Measurements from ENCODE around the gene TMEM245.

Gene TMEM245

DNA sequence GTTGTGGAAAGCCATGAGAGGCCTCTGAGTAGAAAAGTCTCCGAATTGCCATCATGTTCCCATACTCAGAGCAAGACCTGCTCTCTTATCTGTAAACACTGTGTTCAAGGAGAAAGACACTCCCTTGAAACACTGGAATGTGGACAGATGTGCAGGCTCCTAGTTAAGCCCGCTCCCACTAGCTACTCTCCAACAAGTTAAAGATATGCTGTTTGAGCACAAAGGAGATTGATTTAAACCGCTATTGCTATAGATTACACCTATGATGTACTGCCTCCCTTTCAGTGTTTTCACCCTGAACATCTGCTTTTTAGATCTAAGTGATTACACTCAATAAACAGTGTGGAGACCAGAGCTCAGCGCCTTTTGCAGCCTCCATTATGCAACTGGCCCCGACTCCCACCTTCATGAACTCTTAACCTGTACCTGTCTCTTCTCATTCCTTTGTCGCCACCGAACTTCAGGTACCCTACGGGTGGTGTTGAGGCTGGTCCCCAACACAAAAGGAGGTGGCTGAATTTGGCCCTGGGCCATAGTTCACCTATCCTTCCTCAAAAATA is 47.5 kb downstream of the TMEM245 start:
- H3K27ac ChIP-seq = no peak overlapping the region
- no peaks in the 10 kb centered on the region for H3K9me3 ChIP-seq
- H3K27me3 ChIP-seq = no peaks in the 10 kb centered on the region
- peaks cover 27% of the 10 kb centered on the region for H3K36me3 ChIP-seq
- no peaks in the 10 kb centered on the region for H3K4me1 ChIP-seq (ENCODE audit: control insufficient read depth in 1 of 2, insufficient read depth in 1 of 2, low read depth in 1 of 2, low read length in 1 of 2)
- no peak overlapping the region for H3K4me3 ChIP-seq (ENCODE audit: low read depth in 1 of 2, low read length in 1 of 2)
- TF ChIP-seq, protein P1, sequence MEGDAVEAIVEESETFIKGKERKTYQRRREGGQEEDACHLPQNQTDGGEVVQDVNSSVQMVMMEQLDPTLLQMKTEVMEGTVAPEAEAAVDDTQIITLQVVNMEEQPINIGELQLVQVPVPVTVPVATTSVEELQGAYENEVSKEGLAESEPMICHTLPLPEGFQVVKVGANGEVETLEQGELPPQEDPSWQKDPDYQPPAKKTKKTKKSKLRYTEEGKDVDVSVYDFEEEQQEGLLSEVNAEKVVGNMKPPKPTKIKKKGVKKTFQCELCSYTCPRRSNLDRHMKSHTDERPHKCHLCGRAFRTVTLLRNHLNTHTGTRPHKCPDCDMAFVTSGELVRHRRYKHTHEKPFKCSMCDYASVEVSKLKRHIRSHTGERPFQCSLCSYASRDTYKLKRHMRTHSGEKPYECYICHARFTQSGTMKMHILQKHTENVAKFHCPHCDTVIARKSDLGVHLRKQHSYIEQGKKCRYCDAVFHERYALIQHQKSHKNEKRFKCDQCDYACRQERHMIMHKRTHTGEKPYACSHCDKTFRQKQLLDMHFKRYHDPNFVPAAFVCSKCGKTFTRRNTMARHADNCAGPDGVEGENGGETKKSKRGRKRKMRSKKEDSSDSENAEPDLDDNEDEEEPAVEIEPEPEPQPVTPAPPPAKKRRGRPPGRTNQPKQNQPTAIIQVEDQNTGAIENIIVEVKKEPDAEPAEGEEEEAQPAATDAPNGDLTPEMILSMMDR (IDR thresholded peaks at IDR 0.05) = no peak

DNA sequence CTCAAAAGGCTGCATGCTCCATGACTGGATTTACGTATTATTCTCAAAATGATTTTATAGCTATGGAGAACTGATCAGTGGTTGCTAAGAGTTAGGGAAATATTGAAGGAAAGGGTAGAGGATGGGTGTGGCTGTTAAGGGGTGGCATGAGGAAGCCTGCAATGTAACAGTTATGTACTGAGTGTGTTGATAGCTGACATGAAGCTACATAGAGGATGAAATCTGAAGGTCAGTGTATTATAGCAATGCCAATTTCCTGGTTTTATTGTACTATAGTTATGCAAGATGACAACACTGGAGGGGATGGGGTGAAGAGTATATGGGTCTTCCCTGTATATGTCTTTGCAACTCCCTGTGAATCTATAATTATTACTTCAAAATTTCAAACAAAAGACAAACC is 51.0 kb downstream of the TMEM245 start:
- Histone ChIP-seq H3K27me3 (no peaks in the 10 kb centered on the region), H3K36me3 (peaks cover 53% of the 10 kb centered on the region), H3K4me3 (ENCODE audit: low read depth in 1 of 2, low read length in 1 of 2) (no peak overlapping the region)

DNA sequence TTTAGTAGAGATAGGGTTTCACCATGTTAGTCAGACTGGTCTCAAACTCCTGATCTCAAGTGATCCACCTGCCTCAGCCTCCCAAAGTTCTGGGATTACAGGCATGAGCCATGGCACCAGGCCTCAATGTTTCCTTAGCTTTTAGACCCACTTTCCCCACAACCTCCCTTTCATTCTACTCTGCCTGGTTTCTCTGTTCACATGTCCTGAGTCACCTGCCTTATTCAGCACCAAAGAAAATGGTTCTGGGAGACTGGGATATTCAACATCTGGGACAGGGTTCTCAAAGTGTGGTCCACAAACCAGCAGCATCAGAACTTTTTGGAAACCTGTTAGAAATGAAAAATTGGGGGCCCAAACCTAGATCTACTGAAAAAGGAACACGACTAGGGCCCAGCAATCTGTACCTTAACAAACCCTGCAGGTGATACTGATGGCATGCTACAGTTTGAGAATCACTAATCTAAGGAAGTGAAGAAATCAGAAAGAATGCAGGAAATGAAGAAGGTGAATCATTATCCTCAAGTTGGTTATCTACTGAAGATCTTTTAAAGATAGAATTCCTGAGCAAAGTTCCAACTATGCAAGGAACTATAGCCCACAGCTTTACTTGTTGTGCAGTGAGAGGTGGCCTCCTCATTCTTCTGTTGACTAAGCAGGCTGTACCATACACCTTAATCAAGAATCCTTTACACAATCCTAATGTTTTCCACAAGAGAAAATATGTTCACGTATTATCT is 54.6 kb downstream of the TMEM245 start:
- Histone ChIP-seq H3K36me3 (peaks cover 42% of the 10 kb centered on the region), H3K27me3 (no peaks in the 10 kb centered on the region), H3K9me3 (no peaks in the 10 kb centered on the region), H3K27ac (no peak overlapping the region), H3K4me3 (ENCODE audit: low read depth in 1 of 2, low read length in 1 of 2) (no peak overlapping the region), H3K4me1 (ENCODE audit: control insufficient read depth in 1 of 2, insufficient read depth in 1 of 2, low read depth in 1 of 2, low read length in 1 of 2) (no peaks in the 10 kb centered on the region)
- TF ChIP-seq, protein P1 (IDR thresholded peaks at IDR 0.05) = no peak

More for the DNA sequence above, 51.0 kb downstream of the TMEM245 start:
- TF ChIP-seq, protein P1 (IDR thresholded peaks at IDR 0.05) = no peak
- no peak overlapping the region for H3K27ac ChIP-seq
- H3K9me3 ChIP-seq = no peaks in the 10 kb centered on the region
- H3K4me1 ChIP-seq (ENCODE audit: control insufficient read depth in 1 of 2, insufficient read depth in 1 of 2, low read depth in 1 of 2, low read length in 1 of 2) = no peaks in the 10 kb centered on the region

DNA sequence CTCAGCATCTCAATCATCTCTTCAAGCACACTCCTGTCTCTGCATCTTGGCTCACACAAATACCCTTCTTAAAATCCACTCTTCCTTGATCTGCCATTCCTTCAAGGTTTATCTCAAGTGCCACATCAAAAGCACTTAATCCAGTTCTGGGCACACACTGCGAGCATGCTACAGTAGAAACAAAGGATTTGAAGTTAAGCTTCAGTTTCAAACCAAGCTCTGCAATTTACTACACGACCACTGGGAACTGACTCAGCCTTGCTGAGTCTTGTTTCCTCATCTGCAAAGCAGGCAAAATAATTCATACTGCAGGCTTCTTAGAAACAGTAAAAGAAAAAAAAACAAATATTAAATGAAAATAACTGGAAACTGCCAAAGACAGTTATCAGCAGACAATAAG is 56.0 kb downstream of the TMEM245 start:
- Histone ChIP-seq H3K4me3 (ENCODE audit: low read depth in 1 of 2, low read length in 1 of 2) (no peak overlapping the region), H3K9me3 (no peaks in the 10 kb centered on the region), H3K27me3 (no peaks in the 10 kb centered on the region), H3K36me3 (peaks cover 55% of the 10 kb centered on the region), H3K4me1 (ENCODE audit: control insufficient read depth in 1 of 2, insufficient read depth in 1 of 2, low read depth in 1 of 2, low read length in 1 of 2) (no peaks in the 10 kb centered on the region), H3K27ac (no peak overlapping the region)
- TF ChIP-seq, protein P1 (IDR thresholded peaks at IDR 0.05) = no peak

DNA sequence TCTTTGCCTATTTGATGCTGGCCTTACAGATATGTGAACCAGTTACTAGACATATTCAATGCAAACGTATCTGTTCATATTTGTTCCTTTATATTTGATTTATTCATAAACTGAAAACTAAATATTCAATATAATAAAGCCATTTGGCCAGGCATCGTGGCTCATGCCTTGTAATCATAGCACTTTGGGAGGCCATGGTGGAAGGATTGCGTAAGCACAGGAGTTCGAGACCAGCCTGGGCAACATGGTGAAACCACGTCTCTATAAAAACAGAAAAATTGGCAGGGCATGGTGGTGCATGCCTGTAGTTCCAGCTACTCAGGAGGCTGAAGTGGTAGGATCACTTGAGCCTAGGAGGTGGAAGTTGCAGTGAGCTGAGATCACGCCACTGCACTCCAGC is 57.2 kb downstream of the TMEM245 start:
- Histone ChIP-seq H3K27ac (no peak overlapping the region), H3K4me1 (ENCODE audit: control insufficient read depth in 1 of 2, insufficient read depth in 1 of 2, low read depth in 1 of 2, low read length in 1 of 2) (no peaks in the 10 kb centered on the region), H3K4me3 (ENCODE audit: low read depth in 1 of 2, low read length in 1 of 2) (no peak overlapping the region), H3K9me3 (no peaks in the 10 kb centered on the region), H3K36me3 (peaks cover 56% of the 10 kb centered on the region), H3K27me3 (no peaks in the 10 kb centered on the region)
- TF ChIP-seq, protein P1 (IDR thresholded peaks at IDR 0.05) = no peak
